HEK293 (cell line): ENCODE data around the gene BCL6B.

Source experiments
- CTCF ChIA-PET: fragments of 350-600 bp; formaldehyde crosslinking; extraction: SDS; loops from one replicate; lab custom pipeline; 2021; ENCODE audit warnings: antibody characterized with exemption; lab: Yijun Ruan, JAX
- POLR2A ChIA-PET: fragments of 300-600 bp; formaldehyde crosslinking; extraction: SDS; loops from one replicate; lab custom pipeline; 2020; ENCODE audit warnings: antibody characterized with exemption, inconsistent platforms; lab: Yijun Ruan, JAX
- H3K27ac ChIP-seq: fragments of 200-500 bp; sonication (Bioruptor generic); 2 replicates; pipeline ENCODE4 v1.5.1; 2014; ENCODE audit warnings: low read depth, low read length, control low read depth, inconsistent platforms; ENCODE audit errors: extremely low read depth
- H3K36me3 ChIP-seq, 2 experiments: fragments of 200-500 bp in 1 of 2; sonication (Bioruptor generic) in 1 of 2; 1 replicate in 1 of 2; 2 replicates in 1 of 2; pipeline ENCODE4 v1.5.1; 2014 to 2017; ENCODE audit warnings: inconsistent platforms in 2 of 2, low read length in 2 of 2; ENCODE audit not compliant: control insufficient read depth in 2 of 2, insufficient read depth in 1 of 2
- H3K4me1 ChIP-seq: fragments of 200-500 bp; sonication (Bioruptor generic); 2 replicates; pipeline ENCODE4 v1.5.1; 2014; ENCODE audit warnings: mild to moderate bottlenecking, low read length, inconsistent platforms; ENCODE audit not compliant: control insufficient read depth, insufficient read depth
- H3K4me3 ChIP-seq: 2 replicates; pipeline ENCODE4 v1.5.1; 2011; ENCODE audit warnings: low read depth, mild to moderate bottlenecking, control low read depth, low read length, moderate library complexity
- H3K9me3 ChIP-seq: fragments of 200-500 bp; sonication (Bioruptor generic); 2 replicates; pipeline ENCODE4 v1.5.1; 2014; ENCODE audit warnings: low read depth, low read length, inconsistent platforms; ENCODE audit not compliant: control insufficient read depth, insufficient read depth
- PRDM2 ChIP-seq: fragments of 450-650 bp; formaldehyde crosslinking; IDR thresholded peaks from 2 replicates; pipeline ENCODE4 v1.5.1; 2016; ENCODE audit warnings: missing biosample characterization, missing genetic modification characterization, borderline replicate concordance
- WT1 ChIP-seq: fragments of 450-650 bp; formaldehyde crosslinking; IDR thresholded peaks from 2 replicates; pipeline ENCODE4 v1.5.1; 2016; ENCODE audit warnings: missing biosample characterization, missing genetic modification characterization
- ZBTB11 ChIP-seq: fragments of 450-650 bp; formaldehyde crosslinking; conservative IDR thresholded peaks from 2 replicates; pipeline ENCODE4 v1.5.1; 2016; ENCODE audit warnings: low read depth, missing biosample characterization, missing genetic modification characterization
- ZBTB49 ChIP-seq: fragments of 450-650 bp; formaldehyde crosslinking; IDR thresholded peaks from 2 replicates; pipeline ENCODE4 v1.5.1; 2016; ENCODE audit warnings: missing biosample characterization, missing genetic modification characterization, low read depth
- ZFP3 ChIP-seq: fragments of 450-650 bp; formaldehyde crosslinking; IDR thresholded peaks from 2 replicates; pipeline ENCODE4 v1.5.1; 2016; ENCODE audit warnings: low read depth, missing biosample characterization, missing genetic modification characterization
- ZNF157 ChIP-seq: fragments of 450-650 bp; formaldehyde crosslinking; IDR thresholded peaks from 2 replicates; pipeline ENCODE4 v1.5.1; 2016; ENCODE audit warnings: missing biosample characterization, missing genetic modification characterization
- ZNF280C ChIP-seq: fragments of 450-650 bp; formaldehyde crosslinking; IDR thresholded peaks from 2 replicates; pipeline ENCODE4 v1.5.1; 2016; ENCODE audit warnings: missing biosample characterization, missing genetic modification characterization
- ZNF302 ChIP-seq: fragments of 450-650 bp; formaldehyde crosslinking; IDR thresholded peaks from 2 replicates; pipeline ENCODE4 v1.5.1; 2016; ENCODE audit warnings: missing biosample characterization, missing genetic modification characterization, low read depth
- ZNF416 ChIP-seq: fragments of 450-650 bp; formaldehyde crosslinking; IDR thresholded peaks from 2 replicates; pipeline ENCODE4 v1.5.1; 2016; ENCODE audit warnings: missing biosample characterization, missing genetic modification characterization
- ZNF426 ChIP-seq: fragments of 450-650 bp; formaldehyde crosslinking; IDR thresholded peaks from 2 replicates; pipeline ENCODE4 v1.5.1; 2017; ENCODE audit warnings: missing biosample characterization, missing genetic modification characterization, mild to moderate bottlenecking, inconsistent platforms, moderate library complexity
- ZNF549 ChIP-seq: fragments of 450-650 bp; IDR thresholded peaks from 2 replicates; pipeline ENCODE4 v1.5.1; 2018; ENCODE audit warnings: missing biosample characterization, missing genetic modification characterization, mild to moderate bottlenecking, inconsistent platforms, moderate library complexity
- ZNF558 ChIP-seq: fragments of 450-650 bp; formaldehyde crosslinking; IDR thresholded peaks from 2 replicates; pipeline ENCODE4 v1.5.1; 2016; ENCODE audit warnings: missing biosample characterization, missing genetic modification characterization
- ZNF664 ChIP-seq: fragments of 450-650 bp; formaldehyde crosslinking; IDR thresholded peaks from 2 replicates; pipeline ENCODE4 v1.5.1; 2016; ENCODE audit warnings: missing biosample characterization, missing genetic modification characterization
- ZSCAN5A ChIP-seq: fragments of 450-650 bp; formaldehyde crosslinking; IDR thresholded peaks from 2 replicates; pipeline ENCODE4 v1.5.1; 2016; ENCODE audit warnings: missing biosample characterization, missing genetic modification characterization

The BCL6B gene

GRCh38 chr17:6994118-6994598, 28.7 kb upstream of the BCL6B start:
- TF ChIP-seq ZNF416 (tag by site-specific recombination) (no peak), ZNF426 (tag by site-specific recombination) (no peak)
- ChIA-PET CTCF (interaction anchor here (1.0 to 3.0 kb wide), 4 partner anchors 10 to 141 kb away, joined by 3 to 22 read pairs (median 4); no protein-coding TSS in a partner anchor), POLR2A (interaction anchor here (0.7 to 0.8 kb wide), 2 partner anchors 9 to 10 kb away, joined by 3 read pairs; no protein-coding TSS in a partner anchor)
- H3K9me3 ChIP-seq = no peaks in the 10 kb centered on the region
- no peak overlapping the region for H3K4me3 ChIP-seq
- H3K36me3 ChIP-seq = peaks cover 3 to 24% of the 10 kb centered on the region in 2 experiments; a peak in 2 of 3 replicates
- H3K4me1 ChIP-seq = no peaks in the 10 kb centered on the region
- H3K27ac ChIP-seq = no peak overlapping the region

GRCh38 chr17:6994666-6995256, 28.1 kb upstream of the BCL6B start:
- POLR2A ChIA-PET = no interaction called here
- no peak overlapping the region for H3K27ac ChIP-seq
- no peaks in the 10 kb centered on the region for H3K4me1 ChIP-seq
- no peaks in the 10 kb centered on the region for H3K9me3 ChIP-seq
- CTCF ChIA-PET = interaction anchor here (1.9 to 3.0 kb wide), 2 partner anchors 9 to 11 kb away, joined by 5 to 22 read pairs; no protein-coding TSS in a partner anchor
- no peak overlapping the region for H3K4me3 ChIP-seq
- peaks cover 3 to 30% of the 10 kb centered on the region in 2 experiments; a peak in 2 of 3 replicates for H3K36me3 ChIP-seq
- no peak for TF ChIP-seq ZBTB49 (tag by site-specific recombination)
- TF ChIP-seq ZNF157 (tag by site-specific recombination) = no peak
- no peak for TF ChIP-seq WT1
- no peak for TF ChIP-seq ZNF280C
- no peak for TF ChIP-seq ZNF558 (tag by site-specific recombination)
- no peak for TF ChIP-seq ZNF426 (tag by site-specific recombination)
- no peak for TF ChIP-seq PRDM2 (tag by site-specific recombination)
- TF ChIP-seq ZSCAN5A (tag by site-specific recombination) = no peak
- TF ChIP-seq ZNF664 (tag by site-specific recombination) = no peak
- no peak for TF ChIP-seq ZFP3 (tag by site-specific recombination)
- no peak for TF ChIP-seq ZBTB11
- no peak for TF ChIP-seq ZNF549
- TF ChIP-seq ZNF302 (tag by site-specific recombination) = no peak
